Measurements from ENCODE around the gene NRG3.

- TF ChIP-seq POLR2A (IDR thresholded peaks at IDR 0.05): no peak
- TF ChIP-seq, protein P1, sequence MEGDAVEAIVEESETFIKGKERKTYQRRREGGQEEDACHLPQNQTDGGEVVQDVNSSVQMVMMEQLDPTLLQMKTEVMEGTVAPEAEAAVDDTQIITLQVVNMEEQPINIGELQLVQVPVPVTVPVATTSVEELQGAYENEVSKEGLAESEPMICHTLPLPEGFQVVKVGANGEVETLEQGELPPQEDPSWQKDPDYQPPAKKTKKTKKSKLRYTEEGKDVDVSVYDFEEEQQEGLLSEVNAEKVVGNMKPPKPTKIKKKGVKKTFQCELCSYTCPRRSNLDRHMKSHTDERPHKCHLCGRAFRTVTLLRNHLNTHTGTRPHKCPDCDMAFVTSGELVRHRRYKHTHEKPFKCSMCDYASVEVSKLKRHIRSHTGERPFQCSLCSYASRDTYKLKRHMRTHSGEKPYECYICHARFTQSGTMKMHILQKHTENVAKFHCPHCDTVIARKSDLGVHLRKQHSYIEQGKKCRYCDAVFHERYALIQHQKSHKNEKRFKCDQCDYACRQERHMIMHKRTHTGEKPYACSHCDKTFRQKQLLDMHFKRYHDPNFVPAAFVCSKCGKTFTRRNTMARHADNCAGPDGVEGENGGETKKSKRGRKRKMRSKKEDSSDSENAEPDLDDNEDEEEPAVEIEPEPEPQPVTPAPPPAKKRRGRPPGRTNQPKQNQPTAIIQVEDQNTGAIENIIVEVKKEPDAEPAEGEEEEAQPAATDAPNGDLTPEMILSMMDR (IDR thresholded peaks at IDR 0.05): no peak
Measured at GRCh38 chr10:81914736-81915503, 39.9 kb downstream of the NRG3 start.

Data from prostate gland (tissue), 2 donors.